Caki2 (cell line): ENCODE data around the gene CELSR1. TPM values are rescaled to one million over a fixed set of nuclear protein-coding genes. Genes with fewer than 3 reads are reported as not detected.

Experiments
- DNase-seq: peaks from one replicate; pipeline ENCODE4 v3.0.0-alpha.2; 2015; ENCODE audit warnings: low read depth
- in situ Hi-C: cut with HindIII; loops from 2 replicates; pipeline ENCODE4 v1.10.0; 2016; ENCODE audit warnings: low sequenced_read_pairs, low pct_unique_long_range_greater_than_20kb, mixed read lengths
- total RNA-seq: library from RNA; depleted of rRNA; stranded (reverse); fragments of >200 nt; shearing (Covaris generic); gene quantifications from 2 replicates; pipeline ENCODE4 v1.2.3, GENCODE V29; 2014; ENCODE audit warnings: low replicate concordance

CELSR1 gene
- total RNA-seq, 1 experiment from 2014 or later: 98.7 TPM

DNA sequence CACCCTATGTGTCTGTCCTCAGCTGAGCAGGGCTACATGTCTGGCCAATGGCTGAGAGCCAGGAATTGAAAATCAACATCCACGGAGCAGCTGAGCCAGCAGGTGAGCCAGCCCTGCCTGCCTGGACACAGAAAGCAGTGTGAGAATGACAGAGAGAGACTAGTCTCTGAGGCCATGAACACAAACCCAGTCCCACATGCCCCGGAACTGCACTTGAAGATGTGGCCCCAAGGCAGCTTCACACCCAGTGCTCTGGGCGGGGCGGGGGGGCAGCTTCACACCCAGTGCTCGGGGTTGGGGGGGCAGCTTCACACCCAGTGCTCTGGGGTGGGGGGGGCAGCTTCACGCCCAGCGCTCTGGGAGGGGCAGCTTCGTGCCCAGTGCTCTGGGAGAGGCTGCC, 164.3 kb downstream of the CELSR1 start:
- in situ Hi-C loops: no loop called here
- DNase-seq: no peak

GRCh38 chr22:46372686-46373085, 164.7 kb downstream of the CELSR1 start:
- DNase-seq: no peak
- in situ Hi-C loops: no loop called here

GRCh38 chr22:46371623-46372226, 165.7 kb downstream of the CELSR1 start:
- in situ Hi-C loops: no loop called here

DNA sequence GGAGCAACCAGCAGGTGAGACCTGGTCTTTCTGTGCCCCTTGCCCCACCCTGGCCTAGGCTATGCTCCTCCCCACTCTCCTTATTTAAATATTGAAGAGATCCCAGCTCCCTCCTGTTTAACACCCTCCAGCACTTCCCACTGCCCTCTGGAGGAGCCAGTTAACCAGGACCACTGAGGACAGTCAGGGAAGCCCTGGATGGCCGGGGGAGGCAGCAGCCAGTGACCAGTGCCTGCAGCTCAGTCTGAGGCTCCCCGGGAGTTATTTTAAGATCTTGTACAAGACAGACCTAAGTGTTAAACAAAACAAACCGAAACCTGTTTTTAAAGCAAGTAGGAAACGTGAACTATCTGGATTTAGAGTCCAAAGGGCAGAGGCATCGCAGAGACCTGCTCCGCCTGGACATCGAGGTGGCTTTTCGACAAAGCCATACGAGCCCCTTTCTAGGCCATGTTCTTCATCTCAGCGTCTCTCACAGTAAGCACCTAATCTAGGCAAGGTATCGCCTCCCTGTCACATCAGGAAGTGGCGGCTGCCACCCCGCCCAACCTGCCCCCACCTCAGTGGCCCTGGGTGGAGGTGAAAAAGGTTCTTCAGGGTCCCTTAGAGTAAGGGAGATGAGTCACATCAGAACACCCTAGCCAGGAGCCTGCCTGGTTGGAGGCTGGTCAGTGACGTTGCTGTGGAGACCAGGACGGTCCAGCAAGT, 166.7 kb downstream of the CELSR1 start:
- in situ Hi-C loops: no loop called here
- DNase-seq: no peak

More at GRCh38 chr22:46371623-46372226, 165.7 kb downstream of the CELSR1 start:
- no peak for DNase-seq

- in situ Hi-C loops: no loop called here
- DNase-seq: no peak
Observed at GRCh38 chr22:46369716-46370583, 167.5 kb downstream of the CELSR1 start.

DNA sequence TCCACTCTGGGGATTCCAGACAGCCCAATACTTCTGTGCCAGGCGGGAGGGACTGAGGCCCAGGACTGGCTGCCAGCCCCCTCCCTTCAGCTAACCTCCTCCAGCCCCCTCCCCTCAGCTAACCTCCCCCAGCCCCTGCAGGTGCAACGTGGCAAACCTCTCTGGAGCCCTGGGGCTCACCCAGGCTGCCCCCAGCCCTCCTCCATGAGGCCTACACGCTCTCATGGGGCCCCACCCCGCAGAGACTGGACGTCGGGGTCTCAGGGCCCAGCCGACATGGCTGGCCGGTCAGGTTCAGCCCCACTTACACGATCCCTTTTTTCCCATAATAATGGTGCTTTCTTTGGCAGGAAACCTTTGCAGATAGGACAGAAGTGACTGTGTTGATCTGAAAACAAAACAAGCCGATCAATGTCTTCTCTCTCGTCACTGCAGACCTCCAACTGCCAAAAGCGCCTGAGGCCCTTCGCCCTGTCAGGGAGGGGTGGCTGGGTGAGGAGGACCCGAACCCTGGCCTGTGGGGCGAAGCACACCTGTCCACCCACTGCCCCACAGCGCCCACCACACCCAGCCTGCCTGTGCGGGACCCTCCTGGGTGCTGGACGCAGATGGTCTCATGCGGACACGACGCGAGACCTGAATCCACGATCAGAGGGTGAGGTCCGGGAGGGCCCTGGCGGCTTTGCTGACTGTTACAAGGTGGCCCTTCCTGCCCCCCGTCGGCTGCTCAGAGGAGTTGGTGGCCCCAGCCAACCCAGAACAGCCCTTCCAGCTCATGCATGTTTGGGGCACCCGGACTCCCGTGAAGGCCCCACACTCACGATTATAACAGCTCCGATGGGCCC, 168.3 kb downstream of the CELSR1 start:
- no peak for DNase-seq
- in situ Hi-C loops: no loop called here

DNA sequence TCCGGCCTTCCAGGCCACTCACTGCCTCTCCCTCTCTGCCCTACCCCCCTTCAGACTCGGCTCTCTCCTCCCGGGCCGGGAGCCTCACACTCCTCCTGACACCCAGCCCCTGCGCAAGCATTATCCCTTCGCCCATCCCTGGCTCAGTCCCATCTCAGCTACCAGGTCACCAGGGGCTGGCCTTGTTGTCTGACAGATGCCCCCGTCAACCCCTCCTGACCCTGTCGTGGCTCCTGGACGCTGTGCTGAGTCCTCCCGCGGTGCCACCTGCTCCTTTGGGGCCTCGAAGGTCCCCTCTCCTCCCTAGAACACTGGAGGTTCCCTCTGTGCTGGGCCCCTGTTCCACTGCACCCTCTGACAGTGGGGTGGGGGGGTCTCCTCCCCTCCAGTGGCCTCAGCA, 169.0 kb downstream of the CELSR1 start:
- no peak for DNase-seq
- in situ Hi-C loops: no loop called here

GRCh38 chr22:46367707-46368191, 169.7 kb downstream of the CELSR1 start:
- in situ Hi-C loops: no loop called here
- DNase-seq: peak; percentile 31

GRCh38 chr22:46366801-46367706, 170.4 kb downstream of the CELSR1 start:
- in situ Hi-C loops: no loop called here

DNA sequence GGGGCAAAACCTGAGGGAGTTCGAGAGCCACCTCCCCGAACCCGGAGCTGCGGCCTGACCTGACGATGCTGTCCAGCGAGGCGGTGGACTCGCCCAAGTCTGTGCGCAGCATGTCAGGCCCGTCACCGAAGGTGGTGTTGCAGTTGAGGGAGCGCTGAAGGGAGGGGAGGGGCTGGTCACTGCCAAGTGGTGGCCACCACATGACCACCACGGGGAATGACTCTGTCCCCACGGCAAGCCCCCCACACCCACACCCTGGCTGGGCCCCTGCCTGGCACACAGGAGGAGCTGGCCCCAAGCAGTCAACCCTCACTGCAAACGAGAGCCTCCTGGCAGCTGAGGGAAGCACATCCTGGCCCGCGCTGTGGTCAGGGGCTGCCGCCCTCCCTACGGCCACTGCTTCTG, 171.1 kb downstream of the CELSR1 start:
- in situ Hi-C loops: no loop called here
- DNase-seq: no peak

More at GRCh38 chr22:46366801-46367706, 170.4 kb downstream of the CELSR1 start:
- DNase-seq: no peak

DNA sequence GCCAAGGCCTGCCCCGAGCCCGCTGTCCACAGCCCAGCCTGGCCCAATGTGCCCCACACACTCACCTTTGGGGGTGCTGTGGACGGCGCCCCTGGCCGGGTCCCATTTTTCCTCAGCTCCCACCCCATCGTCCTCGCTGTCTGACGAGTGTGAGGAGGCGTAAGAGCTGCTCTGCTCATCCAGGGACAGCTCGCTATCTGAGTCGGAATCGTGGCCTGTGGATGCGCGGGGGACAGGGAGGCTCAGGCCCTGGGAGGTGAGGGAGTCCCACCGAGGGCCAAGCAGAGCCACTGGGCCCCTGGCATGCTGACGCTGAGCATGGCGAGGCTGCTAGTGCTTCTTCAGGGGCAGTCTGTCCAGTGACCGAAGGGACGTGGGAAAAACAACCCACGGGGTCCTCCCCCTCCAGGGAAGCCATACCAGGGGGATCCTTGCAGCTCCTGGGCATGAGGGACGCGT, 172.2 kb downstream of the CELSR1 start:
- no peak for DNase-seq
- in situ Hi-C loops: no loop called here

DNA sequence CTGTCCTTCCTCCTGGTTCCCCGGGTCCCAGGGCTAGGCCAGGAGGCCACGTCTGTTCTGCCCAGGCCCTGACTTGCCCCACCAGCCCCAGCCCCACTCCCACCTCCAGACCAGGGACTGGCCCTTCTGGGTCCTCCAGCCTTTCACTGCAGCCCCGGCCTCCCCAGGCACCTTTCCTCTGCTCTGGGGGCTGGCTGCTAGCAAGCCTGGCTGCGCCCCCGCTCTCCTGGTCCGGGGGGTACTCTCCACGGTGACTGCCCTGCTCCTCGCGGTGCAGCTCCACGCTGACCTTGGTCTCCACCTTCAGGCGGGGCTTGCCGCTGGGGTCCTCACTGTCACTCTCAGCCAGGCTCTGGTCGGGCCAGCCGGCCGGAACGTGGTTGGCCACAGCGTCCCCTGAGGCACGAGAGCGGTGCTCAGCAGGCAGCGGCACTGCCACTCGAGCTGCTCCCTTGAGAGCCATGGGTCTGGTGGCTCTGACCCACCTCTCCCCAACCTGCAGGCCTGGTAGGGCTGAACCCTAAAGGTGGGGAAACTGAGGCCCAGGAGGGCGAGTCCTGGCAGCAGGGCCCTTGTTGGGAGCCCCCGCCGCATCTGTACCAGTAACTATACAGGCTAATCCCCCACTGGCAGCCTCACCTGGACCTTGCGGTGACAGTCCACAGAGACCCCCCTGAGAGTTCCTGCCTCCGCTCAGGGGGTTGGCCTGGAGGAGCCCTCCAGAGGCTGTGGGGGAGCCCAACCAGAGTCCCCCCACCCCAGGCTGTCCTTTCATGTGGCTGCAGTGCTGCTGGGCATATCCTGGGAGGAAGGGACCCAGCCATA, 172.9 kb downstream of the CELSR1 start:
- in situ Hi-C loops: no loop called here
- DNase-seq: no peak

DNA sequence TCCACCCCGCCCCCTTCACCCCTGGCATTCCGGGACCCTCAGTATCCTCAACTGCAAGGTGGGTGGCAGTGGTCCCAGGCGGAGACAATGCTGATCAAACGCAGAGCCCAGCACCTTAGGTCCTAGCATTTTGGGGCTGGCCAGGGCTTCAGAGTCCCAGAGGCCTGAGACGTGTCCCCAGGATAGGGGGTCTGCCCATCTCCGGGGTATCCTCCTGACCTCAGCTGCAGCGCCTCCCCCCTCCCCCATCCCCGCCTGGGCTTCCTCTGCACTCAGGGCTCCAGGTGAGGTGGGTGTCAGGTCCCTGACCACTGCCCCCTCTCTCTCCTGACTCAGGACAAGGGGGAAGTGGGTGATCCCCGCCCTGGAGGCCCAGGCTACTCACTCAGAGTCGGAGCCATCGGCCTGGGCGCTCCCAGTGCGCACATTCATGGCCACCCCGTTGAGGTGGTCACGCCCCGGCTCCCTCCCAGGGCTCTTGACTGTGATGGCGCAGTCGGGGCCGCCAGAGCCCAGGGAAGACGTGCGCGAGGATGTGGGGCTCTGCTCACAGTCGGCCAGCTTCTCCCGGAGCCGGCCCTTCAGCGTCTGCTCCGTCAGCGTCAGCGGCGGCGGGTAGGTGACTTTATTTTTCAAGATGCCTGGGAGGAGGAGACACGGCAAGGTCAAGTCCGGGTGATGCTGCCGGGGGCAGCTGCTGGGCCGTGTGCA, 173.7 kb downstream of the CELSR1 start:
- no peak for DNase-seq
- in situ Hi-C loops: no loop called here

DNA sequence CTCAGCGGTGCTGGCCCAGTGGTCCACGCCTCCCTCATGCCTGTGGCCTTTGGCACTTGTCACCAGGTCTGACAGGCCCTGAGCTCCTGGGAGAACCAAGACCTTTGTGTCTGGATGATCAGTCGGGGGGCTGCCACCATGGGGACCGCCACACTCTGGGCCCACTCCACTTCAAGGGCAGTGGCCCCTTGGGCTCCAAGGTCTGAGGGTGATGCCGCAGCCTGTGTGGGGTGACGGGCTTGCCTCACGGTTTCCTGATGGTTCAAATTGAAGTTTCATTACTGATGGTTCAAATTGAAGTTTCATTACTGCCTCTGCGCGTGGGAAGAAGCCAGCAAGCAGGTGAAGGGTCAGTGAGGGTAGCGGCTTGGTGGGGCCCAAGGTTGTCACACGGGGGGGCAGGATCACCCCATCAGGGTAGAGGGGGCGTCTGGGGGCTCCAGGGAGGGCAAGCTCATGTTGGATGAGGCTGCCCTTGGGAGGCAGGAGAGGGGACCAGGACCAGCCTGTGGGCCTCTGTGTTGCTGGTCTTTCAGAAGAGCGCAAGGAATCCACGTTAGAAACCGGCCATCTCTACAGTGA, 174.4 kb downstream of the CELSR1 start:
- in situ Hi-C loops: no loop called here
- DNase-seq: no peak

- no peak for DNase-seq
- in situ Hi-C loops: no loop called here
Observed at GRCh38 chr22:46362203-46362933, 175.1 kb downstream of the CELSR1 start.
